Heart right ventricle (tissue), 16 donors: Measurements from ENCODE around the gene TEX2. TPM values are rescaled to one million over a fixed set of nuclear protein-coding genes. Genes with fewer than 3 reads are reported as not detected.

Experiments
- ATAC-seq, 8 donors: fragments of 200-7000 bp; cut with Tn5 transposase; one replicate each; pipeline ENCODE4 v1.9.1; 2020; ENCODE audit warnings: mild to moderate bottlenecking in 8 of 8, moderate library complexity in 8 of 8, moderate number of reproducible peaks in 1 of 8
- DNase-seq, 2 donors: peaks; one replicate each; pipeline ENCODE4 v3.0.0-alpha.2; 2020
- H3K27ac ChIP-seq, 10 donors: fragments of 200-600 bp; sonication (generic) in 2 of 10; one replicate each; pipeline versions ENCODE4 v1.5.0 to v1.8.0; 2020 to 2022; ENCODE audit warnings: mild to moderate bottlenecking in 3 of 10
- H3K27me3 ChIP-seq, 7 donors: fragments of 200-600 bp; one replicate each; pipeline ENCODE4 v1.8.0; 2021 to 2022; ENCODE audit warnings: mild to moderate bottlenecking in 2 of 7
- H3K36me3 ChIP-seq, 9 donors: fragments of 200-600 bp; sonication (generic) in 1 of 9; one replicate each; pipeline versions ENCODE4 v1.5.0 to v1.8.0; 2020 to 2022; ENCODE audit warnings: mild to moderate bottlenecking in 2 of 9
- H3K4me1 ChIP-seq, 9 donors: fragments of 200-600 bp; sonication (generic) in 1 of 9; one replicate each; pipeline versions ENCODE4 v1.5.0 to v1.8.0; 2020 to 2022; ENCODE audit warnings: mild to moderate bottlenecking in 4 of 9
- H3K4me3 ChIP-seq, 10 donors: fragments of 200-600 bp; sonication (generic) in 2 of 10; one replicate each; pipeline versions ENCODE4 v1.5.0 to v1.8.0; 2020 to 2022; ENCODE audit warnings: mild to moderate bottlenecking in 7 of 10, moderate library complexity in 2 of 10
- H3K9me3 ChIP-seq, 11 donors: fragments of 200-600 bp in 10 of 11; sonication (generic) in 2 of 11; one replicate each; pipeline versions ENCODE4 v1.5.0 to v1.8.0; 2013 to 2022; ENCODE audit warnings: mild to moderate bottlenecking in 2 of 11, control low read depth in 1 of 11, moderate library complexity in 1 of 11
- WGBS, 2 donors: extraction: QIAGEN DNeasy Blood & Tissue Kit; methylation state at CpG; one replicate each; pipeline ENCODE4 v1.1.7; 2013; ENCODE audit warnings: inconsistent platforms in 1 of 2; 5-methylcytosine and 5-hydroxymethylcytosine counted together
- intact Hi-C, 10 donors: fragments of 100-400 bp; cut with DNase I; formaldehyde crosslinking; loops; one replicate each; pipeline versions ENCODE4 v1.11.1 to v1.14.2; 2022
- polyA plus RNA-seq, 2 donors: library from polyadenylated mRNA; stranded (reverse); fragments of 200-250 nt; gene quantifications; one replicate each; pipeline ENCODE4 v1.2.3, GENCODE V29; 2013
- total RNA-seq, 10 donors: library from RNA; stranded (reverse); fragmentation: NEBNext Ultra II Directional in 3 of 10; extraction: Animal tissue kit (Norgen Biotek cat#: 25700) in 3 of 10; gene quantifications; one replicate each; pipeline versions ENCODE4 v1.2.1 to v1.2.4, GENCODE V29; 2021 to 2023
- TF ChIP-seq, protein P1 (sequence below), 9 donors: fragments of 200-600 bp; sonication (generic) in 2 of 9; IDR thresholded peaks; one replicate each; pipeline versions ENCODE4 v1.5.0 to v1.8.0; 2021 to 2022; ENCODE audit warnings: antibody characterized with exemption in 9 of 9, mild to moderate bottlenecking in 5 of 9, moderate library complexity in 1 of 9
- donor health status: Arrhythmogenic right ventricular cardiomyopathy.
- donor health status: ischemic (EF 13 %, LVEDD 7.1; RV severe dilation, severe dysfunction).
- donor health status: healthy with polysubstance abuse.
- donor health status: DM: no; HTN: yes; CAD: no.
- donor health status: DM: no; HTN: no; CAD: no.
- donor health status: ischemic (EF 25% LVEDD 6.9; RV normal size, moderate dysfunction).
- donor health status: ischemic (EF 25% LVEDD 5.7; RV mildly dilated, moderate dysfunction).
- donor health status: healthy.
- donor health status: DM: yes; HTN: yes; CAD: no.
- donor health status: Ischemic cardiomyopathy.
- donor health status: ischemic (EF 35%, LVEDD 5.7; RV mildly dilated, moderate dysfunction).
- donor health status: nonischemic (EF 11% LVEDD 7.7; RV severe dilation, severe dysfunction).
- donor health status: DM: yes; HTN: yes; CAD: no.
- donor health status: PGD.
- donor health status: ischemic (EF 29% LVEDD 5.4; RV normal size, mild dysfunction).
- donor health status: nonischemic (EF 23%, LVEDD 6.1; RV moderate dilation, normal function).

Gene TEX2
- total and polyA plus RNA-seq, 12 donors: 15.9 to 60.5 (median 54.5) TPM

DNA sequence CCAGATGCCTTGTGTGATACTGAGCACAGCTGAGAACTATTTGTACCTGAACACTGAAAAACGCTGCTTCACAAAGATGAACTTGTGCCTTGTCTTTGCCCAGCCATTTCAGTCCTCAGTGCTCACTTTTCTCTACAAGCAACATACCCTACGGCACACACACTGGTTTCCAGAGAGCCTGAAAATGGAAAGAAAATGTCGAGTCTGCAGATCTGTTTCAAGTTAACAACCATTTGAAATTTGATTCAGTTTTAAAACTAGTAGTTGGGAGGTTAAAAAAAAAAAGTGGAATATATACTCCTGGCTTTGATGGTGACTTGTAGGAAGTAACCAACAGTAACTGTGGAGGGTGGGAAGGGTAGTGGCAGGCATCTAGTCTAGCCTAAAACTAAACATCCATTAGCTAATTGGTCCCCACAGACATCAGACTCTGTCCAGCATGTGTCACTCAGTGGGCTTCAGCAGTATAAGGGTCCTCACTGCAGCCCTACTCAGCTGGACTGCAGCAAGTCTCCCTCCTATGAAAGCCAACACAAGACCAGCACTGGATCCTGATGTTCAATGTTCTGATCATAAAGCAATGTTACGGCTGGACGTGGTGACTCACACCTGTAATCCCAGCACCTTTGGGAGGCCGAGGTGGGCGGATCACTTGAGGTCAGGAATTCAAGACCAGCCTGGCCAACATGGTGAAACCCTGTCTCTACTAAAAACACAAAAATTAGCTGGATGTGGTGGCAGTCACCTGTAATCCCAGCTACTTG, 160.3 kb downstream of the TEX2 start:
- intact Hi-C loops: no loop called here
- Histone ChIP-seq H3K4me3 (no peak overlapping the region), H3K9me3 (no peaks in the 10 kb centered on the region), H3K27ac (no peak overlapping the region), H3K36me3 (peaks cover 0 to 16% (median 0%) of the 10 kb centered on the region in 9 donors), H3K4me1 (peaks cover 0 to 30% (median 5%) of the 10 kb centered on the region in 9 donors), H3K27me3 (no peaks in the 10 kb centered on the region)
- DNase-seq (no peak), ATAC-seq (no peak)
- TF ChIP-seq, protein P1, sequence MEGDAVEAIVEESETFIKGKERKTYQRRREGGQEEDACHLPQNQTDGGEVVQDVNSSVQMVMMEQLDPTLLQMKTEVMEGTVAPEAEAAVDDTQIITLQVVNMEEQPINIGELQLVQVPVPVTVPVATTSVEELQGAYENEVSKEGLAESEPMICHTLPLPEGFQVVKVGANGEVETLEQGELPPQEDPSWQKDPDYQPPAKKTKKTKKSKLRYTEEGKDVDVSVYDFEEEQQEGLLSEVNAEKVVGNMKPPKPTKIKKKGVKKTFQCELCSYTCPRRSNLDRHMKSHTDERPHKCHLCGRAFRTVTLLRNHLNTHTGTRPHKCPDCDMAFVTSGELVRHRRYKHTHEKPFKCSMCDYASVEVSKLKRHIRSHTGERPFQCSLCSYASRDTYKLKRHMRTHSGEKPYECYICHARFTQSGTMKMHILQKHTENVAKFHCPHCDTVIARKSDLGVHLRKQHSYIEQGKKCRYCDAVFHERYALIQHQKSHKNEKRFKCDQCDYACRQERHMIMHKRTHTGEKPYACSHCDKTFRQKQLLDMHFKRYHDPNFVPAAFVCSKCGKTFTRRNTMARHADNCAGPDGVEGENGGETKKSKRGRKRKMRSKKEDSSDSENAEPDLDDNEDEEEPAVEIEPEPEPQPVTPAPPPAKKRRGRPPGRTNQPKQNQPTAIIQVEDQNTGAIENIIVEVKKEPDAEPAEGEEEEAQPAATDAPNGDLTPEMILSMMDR (IDR thresholded peaks at IDR 0.05): no peak
- 92 to 96% methylated on average over 7 of the region's 7 CpGs for WGBS, 2 donors

DNA sequence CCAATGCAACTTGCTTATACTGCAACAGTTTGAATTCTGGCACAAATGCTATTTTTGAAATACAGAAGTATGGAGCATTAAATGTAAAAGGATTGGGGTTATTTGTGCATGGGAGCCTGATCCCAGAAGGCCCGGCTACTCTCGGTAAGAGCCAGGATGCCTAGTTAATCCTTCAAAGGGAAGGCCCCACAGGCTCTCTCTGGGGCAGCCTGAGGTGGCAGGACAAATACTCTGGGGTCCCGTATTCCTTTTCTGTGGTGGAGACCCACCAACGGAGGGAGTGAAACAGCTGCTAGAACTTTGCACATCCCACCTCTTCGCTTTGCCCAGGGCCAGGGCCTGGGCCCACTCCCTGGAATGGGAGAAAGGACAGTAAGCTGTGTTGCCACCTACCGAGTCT, 163.5 kb downstream of the TEX2 start:
- ATAC-seq: no peak
- Histone ChIP-seq H3K9me3 (no peaks in the 10 kb centered on the region), H3K27me3 (no peaks in the 10 kb centered on the region), H3K27ac (no peak overlapping the region), H3K4me1 (peaks cover 0 to 41% (median 6%) of the 10 kb centered on the region in 9 donors), H3K4me3 (no peak overlapping the region), H3K36me3 (peaks cover 0 to 36% (median 4%) of the 10 kb centered on the region in 9 donors)
- no peak for DNase-seq
- intact Hi-C loops: no loop called here
- TF ChIP-seq, protein P1 (IDR thresholded peaks at IDR 0.05): no peak
- WGBS, 2 donors: 91 to 93% methylated on average over 6 of the region's 6 CpGs

Other genes starting within 250 kb of the TEX2 start
- gene ICAM2, start 242.6 kb downstream of the TEX2 start, total RNA-seq: 10 to 100 TPM; 25.2 to 70.2 (median 32.4) TPM
- 100 to 1,000 TPM in 1 of 2 donors, 10 to 100 TPM in 1; 83.9 to 117 TPM for gene ICAM2, start 242.6 kb downstream of the TEX2 start, polyA plus RNA-seq
- 10 to 100 TPM in 3 of 10 donors, 1 to 10 TPM in 7; 5.0 to 16.6 (median 7.6) TPM for gene ERN1, start 133.1 kb downstream of the TEX2 start, total RNA-seq
- 1 to 10 TPM; 2.2 to 2.9 TPM for gene ERN1, start 133.1 kb downstream of the TEX2 start, polyA plus RNA-seq
- gene PECAM1, start 127.6 kb upstream of the TEX2 start, total RNA-seq: 100 to 1,000 TPM in 5 of 10 donors, 10 to 100 TPM in 5; 70.3 to 187 (median 105) TPM
- 10 to 100 TPM; 31.7 to 66.5 TPM for gene PECAM1, start 127.6 kb upstream of the TEX2 start, polyA plus RNA-seq
- 10 to 100 TPM in 1 of 10 donors, 1 to 10 TPM in 9; 1.0 to 13.3 (median 1.2) TPM for gene MILR1, start 185.9 kb upstream of the TEX2 start, total RNA-seq
- gene MILR1, start 185.9 kb upstream of the TEX2 start, polyA plus RNA-seq: 1 to 10 TPM; 1.5 to 3.3 TPM
- 10 to 100 TPM in 3 of 10 donors, 1 to 10 TPM in 7; 5.1 to 11.1 (median 6.5) TPM for gene POLG2, start 233.8 kb upstream of the TEX2 start, total RNA-seq
- gene POLG2, start 233.8 kb upstream of the TEX2 start, polyA plus RNA-seq: 1 to 10 TPM; 4.8 to 7.2 TPM
- gene DDX5, start 243.0 kb upstream of the TEX2 start, total RNA-seq: 100 to 1,000 TPM; 301 to 474 (median 349) TPM
- 100 to 1,000 TPM; 215 to 456 TPM for gene DDX5, start 243.0 kb upstream of the TEX2 start, polyA plus RNA-seq
- gene CEP95, start 243.7 kb upstream of the TEX2 start, total RNA-seq: 10 to 100 TPM in 9 of 10 donors, 1 to 10 TPM in 1; 8.6 to 19.7 (median 14.6) TPM
- 10 to 100 TPM; 11.7 to 62.4 TPM for gene CEP95, start 243.7 kb upstream of the TEX2 start, polyA plus RNA-seq